NB4 (cell line): ENCODE data around the gene KCTD16.

ENCODE experiments used
- CTCF ChIP-seq: IDR thresholded peaks from one replicate; pipeline ENCODE4 v1.5.1; 2012; ENCODE audit warnings: low read depth, low read length
- MAX ChIP-seq: IDR thresholded peaks from 2 replicates; pipeline ENCODE4 v1.6.1; 2011; ENCODE audit warnings: low read depth, low read length
- POLR2A ChIP-seq: IDR thresholded peaks from 2 replicates; pipeline ENCODE4 v1.6.1; 2011; ENCODE audit warnings: mild to moderate bottlenecking; ENCODE audit not compliant: insufficient read length; ENCODE audit errors: extremely low read depth

- TF ChIP-seq CTCF (no peak), POLR2A (no peak), MAX (no peak)
Observed at GRCh38 chr5:144453753-144454152, 283.1 kb downstream of the KCTD16 start.
